K562 (cell line): Measurements from ENCODE around the gene SH2D7. TPM values are rescaled to one million over a fixed set of nuclear protein-coding genes. Genes with fewer than 3 reads are reported as not detected.
A peak's percentile ranks its signal among the peaks of the same experiment; 100 is the strongest.

Experiments used
- ADNP ChIP-seq: fragments of 200-800 bp; sonication (Bioruptor generic); IDR thresholded peaks from 2 replicates; pipeline ENCODE4 v1.6.1; 2016; ENCODE audit warnings: missing genetic modification characterization, missing compliant biosample characterization
- BCOR ChIP-seq: fragments of 450-650 bp; IDR thresholded peaks from 2 replicates; pipeline ENCODE4 v1.6.1; 2016
- CEBPG ChIP-seq, 3 experiments: fragments of 200-800 bp in 1 of 3; sonication (Bioruptor generic) in 1 of 3; sonication (generic) in 1 of 3; formaldehyde crosslinking in 1 of 3; IDR thresholded peaks in 2 of 3; conservative IDR thresholded peaks in 1 of 3; 2 replicates each; pipeline versions ENCODE4 v1.6.1 to v1.8.0; 2016 to 2022; ENCODE audit warnings: missing compliant biosample characterization in 2 of 3, missing genetic modification characterization in 2 of 3, mild to moderate bottlenecking in 1 of 3, missing genetic modification reagents in 1 of 3
- GMEB1 ChIP-seq: fragments of 250-450 bp; sonication (Bioruptor Pico); IDR thresholded peaks from 2 replicates; pipeline ENCODE4 v1.4.0; 2020; ENCODE audit warnings: mild to moderate bottlenecking
- NCOA6 ChIP-seq: fragments of 450-650 bp; IDR thresholded peaks from 2 replicates; pipeline ENCODE4 v1.6.1; 2017; ENCODE audit warnings: mild to moderate bottlenecking
- RBBP5 ChIP-seq: fragments of 200-600 bp; sonication (generic); IDR thresholded peaks from 2 replicates; pipeline ENCODE4 v1.6.1; 2012; ENCODE audit warnings: borderline replicate concordance, mild to moderate bottlenecking, low read length, control low read depth, inconsistent platforms; ENCODE audit not compliant: insufficient read depth, poor library complexity, severe bottlenecking
- SAFB ChIP-seq: fragments of 200-400 bp; formaldehyde crosslinking; IDR thresholded peaks from 2 replicates; pipeline ENCODE4 v1.6.1; 2017; ENCODE audit warnings: low read depth, low read length, borderline replicate concordance
- TEAD1 ChIP-seq, 2 experiments: fragments of 450-650 bp in 1 of 2; sonication (generic) in 1 of 2; formaldehyde crosslinking; IDR thresholded peaks; 2 replicates each; pipeline versions ENCODE4 v1.4.0 to v1.8.0; 2020 to 2022; ENCODE audit warnings: mild to moderate bottlenecking in 2 of 2, missing genetic modification reagents in 1 of 2
- TRIM28 ChIP-seq: fragments of 450-650 bp; IDR thresholded peaks from 2 replicates; pipeline ENCODE4 v1.6.1; 2017
- ZNF143 ChIP-seq: sonication (generic); formaldehyde crosslinking; IDR thresholded peaks from 2 replicates; pipeline ENCODE4 v1.9.0; 2022; ENCODE audit warnings: mild to moderate bottlenecking, missing genetic modification reagents
- ZNF668 ChIP-seq: fragments of 250-450 bp; sonication (Bioruptor Pico); IDR thresholded peaks from 2 replicates; pipeline ENCODE4 v1.8.0; 2022; ENCODE audit warnings: mild to moderate bottlenecking, inconsistent platforms
- polyA plus RNA-seq, 8 experiments: library from polyadenylated mRNA; depleted of rRNA in 4 of 8; stranded (reverse) in 5 of 8; unstranded in 3 of 8; fragments of >200 nt; fragmentation: Nextera tagmentation in 2 of 8; fragmentation: Illumina TruSeq in 1 of 8; extraction: Ambion mirVana in 2 of 8; extraction: Trizol in 1 of 8; gene quantifications; 2 replicates each; pipeline versions ENCODE4 v1.2.1 to v1.2.3, GENCODE V29; 2011 to 2014; ENCODE audit warnings: inconsistent platforms in 1 of 8, missing spikeins in 1 of 8
- total RNA-seq, 7 experiments: library from RNA; depleted of rRNA in 6 of 7; stranded (reverse); fragments of >200 nt in 6 of 7; fragmentation: Illumina TruSeq in 2 of 7; extraction: Trizol in 2 of 7; gene quantifications; 2 replicates each; pipeline versions ENCODE4 v1.2.1 to v1.2.3, GENCODE V29; 2011 to 2021; ENCODE audit warnings: low replicate concordance in 1 of 7
- TF ChIP-seq, protein P1 (sequence below), 2 experiments: fragments of 450-650 bp in 1 of 2; sonication (generic) in 1 of 2; formaldehyde crosslinking in 1 of 2; IDR thresholded peaks; 2 replicates each; pipeline versions ENCODE4 v1.7.1 to v1.9.0; 2016 to 2022; ENCODE audit warnings: inconsistent platforms in 1 of 2, mild to moderate bottlenecking in 1 of 2, missing genetic modification reagents in 1 of 2
- TF ChIP-seq, protein P2 (sequence below): IDR thresholded peaks from 2 replicates; pipeline ENCODE4 v1.6.1; 2011; ENCODE audit warnings: borderline replicate concordance, low read depth, mild to moderate bottlenecking, moderate library complexity, low read length; ENCODE audit not compliant: insufficient read depth, poor library complexity, severe bottlenecking

The SH2D7 gene
- total and polyA plus RNA-seq, 9 of the 15 experiments (the other 6 are each of a cell fraction or from before 2014, with no cell fraction given) = not detected

DNA sequence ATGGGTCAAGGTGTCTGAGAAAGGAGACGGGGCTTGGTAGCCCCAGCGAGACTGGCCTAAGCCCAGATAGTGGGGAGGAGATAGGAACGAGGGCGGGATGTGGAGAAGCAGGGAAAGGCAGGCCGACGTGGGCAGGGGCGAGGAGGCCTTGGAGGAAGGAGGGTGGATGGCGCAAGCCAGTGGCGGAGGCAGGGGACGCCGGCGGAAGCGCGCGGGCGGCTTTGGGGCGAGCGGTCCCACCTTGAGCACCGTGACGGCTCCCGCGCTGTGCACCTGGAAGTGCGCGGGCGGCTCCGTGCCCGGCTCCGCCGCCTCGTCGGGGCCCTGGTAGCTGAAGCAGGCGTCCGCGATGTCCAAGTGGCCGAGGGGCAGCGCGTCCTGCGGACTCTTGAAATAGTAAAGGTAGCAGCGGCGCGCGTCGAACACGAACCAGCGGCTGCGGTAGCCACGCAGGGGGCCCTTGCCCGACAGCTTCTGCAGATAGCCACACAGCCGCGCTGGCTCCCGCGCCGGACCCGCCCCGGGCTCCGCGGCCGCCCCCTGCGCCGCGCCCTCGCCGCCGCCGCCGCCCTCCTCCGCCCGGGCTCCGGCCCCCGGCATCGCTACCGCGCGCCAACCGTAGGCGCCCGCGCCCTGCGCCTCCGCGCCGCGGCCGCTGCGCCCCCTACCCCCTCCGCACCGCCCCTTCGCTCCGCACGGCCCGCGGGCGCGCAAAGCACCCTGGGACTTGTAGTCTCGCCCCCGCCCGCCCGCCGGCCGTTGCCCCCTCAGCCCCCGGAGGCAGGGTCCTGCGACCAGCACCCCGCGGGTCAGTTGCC is 15.1 kb upstream of the SH2D7 start, which contains the start of gene TBC1D2B (continued):
- TF ChIP-seq, protein P1, sequence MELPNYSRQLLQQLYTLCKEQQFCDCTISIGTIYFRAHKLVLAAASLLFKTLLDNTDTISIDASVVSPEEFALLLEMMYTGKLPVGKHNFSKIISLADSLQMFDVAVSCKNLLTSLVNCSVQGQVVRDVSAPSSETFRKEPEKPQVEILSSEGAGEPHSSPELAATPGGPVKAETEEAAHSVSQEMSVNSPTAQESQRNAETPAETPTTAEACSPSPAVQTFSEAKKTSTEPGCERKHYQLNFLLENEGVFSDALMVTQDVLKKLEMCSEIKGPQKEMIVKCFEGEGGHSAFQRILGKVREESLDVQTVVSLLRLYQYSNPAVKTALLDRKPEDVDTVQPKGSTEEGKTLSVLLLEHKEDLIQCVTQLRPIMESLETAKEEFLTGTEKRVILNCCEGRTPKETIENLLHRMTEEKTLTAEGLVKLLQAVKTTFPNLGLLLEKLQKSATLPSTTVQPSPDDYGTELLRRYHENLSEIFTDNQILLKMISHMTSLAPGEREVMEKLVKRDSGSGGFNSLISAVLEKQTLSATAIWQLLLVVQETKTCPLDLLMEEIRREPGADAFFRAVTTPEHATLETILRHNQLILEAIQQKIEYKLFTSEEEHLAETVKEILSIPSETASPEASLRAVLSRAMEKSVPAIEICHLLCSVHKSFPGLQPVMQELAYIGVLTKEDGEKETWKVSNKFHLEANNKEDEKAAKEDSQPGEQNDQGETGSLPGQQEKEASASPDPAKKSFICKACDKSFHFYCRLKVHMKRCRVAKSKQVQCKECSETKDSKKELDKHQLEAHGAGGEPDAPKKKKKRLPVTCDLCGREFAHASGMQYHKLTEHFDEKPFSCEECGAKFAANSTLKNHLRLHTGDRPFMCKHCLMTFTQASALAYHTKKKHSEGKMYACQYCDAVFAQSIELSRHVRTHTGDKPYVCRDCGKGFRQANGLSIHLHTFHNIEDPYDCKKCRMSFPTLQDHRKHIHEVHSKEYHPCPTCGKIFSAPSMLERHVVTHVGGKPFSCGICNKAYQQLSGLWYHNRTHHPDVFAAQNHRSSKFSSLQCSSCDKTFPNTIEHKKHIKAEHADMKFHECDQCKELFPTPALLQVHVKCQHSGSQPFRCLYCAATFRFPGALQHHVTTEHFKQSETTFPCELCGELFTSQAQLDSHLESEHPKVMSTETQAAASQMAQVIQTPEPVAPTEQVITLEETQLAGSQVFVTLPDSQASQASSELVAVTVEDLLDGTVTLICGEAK (IDR thresholded peaks at IDR 0.05) = peak; percentile 46
- TF ChIP-seq, protein P1 (CRISPR knock-in tag; IDR thresholded peaks at IDR 0.05) = no peak
- peak; percentile 83 for TF ChIP-seq RBBP5
- TF ChIP-seq ZNF668 (CRISPR knock-in tag) = no peak
- peak in 1 of 2 experiments; percentile 55; a peak in 1 of 4 replicates for TF ChIP-seq TEAD1 (CRISPR knock-in tag; IDR thresholded peaks at IDR 0.05)
- no peak for TF ChIP-seq ADNP
- peak; percentile 38; the same call in 1 of the 2 replicates for TF ChIP-seq CEBPG (CRISPR knock-in tag; IDR thresholded peaks at IDR 0.05)
- TF ChIP-seq CEBPG (tag; conservative IDR thresholded peaks at IDR 0.05 in 1 of 2, IDR thresholded peaks at IDR 0.05 in 1 of 2) = no peak
- no peak for TF ChIP-seq SAFB
- peak; percentile 77 for TF ChIP-seq ZNF143 (CRISPR knock-in tag)
- TF ChIP-seq, protein P2, sequence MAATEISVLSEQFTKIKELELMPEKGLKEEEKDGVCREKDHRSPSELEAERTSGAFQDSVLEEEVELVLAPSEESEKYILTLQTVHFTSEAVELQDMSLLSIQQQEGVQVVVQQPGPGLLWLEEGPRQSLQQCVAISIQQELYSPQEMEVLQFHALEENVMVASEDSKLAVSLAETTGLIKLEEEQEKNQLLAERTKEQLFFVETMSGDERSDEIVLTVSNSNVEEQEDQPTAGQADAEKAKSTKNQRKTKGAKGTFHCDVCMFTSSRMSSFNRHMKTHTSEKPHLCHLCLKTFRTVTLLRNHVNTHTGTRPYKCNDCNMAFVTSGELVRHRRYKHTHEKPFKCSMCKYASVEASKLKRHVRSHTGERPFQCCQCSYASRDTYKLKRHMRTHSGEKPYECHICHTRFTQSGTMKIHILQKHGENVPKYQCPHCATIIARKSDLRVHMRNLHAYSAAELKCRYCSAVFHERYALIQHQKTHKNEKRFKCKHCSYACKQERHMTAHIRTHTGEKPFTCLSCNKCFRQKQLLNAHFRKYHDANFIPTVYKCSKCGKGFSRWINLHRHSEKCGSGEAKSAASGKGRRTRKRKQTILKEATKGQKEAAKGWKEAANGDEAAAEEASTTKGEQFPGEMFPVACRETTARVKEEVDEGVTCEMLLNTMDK = peak; percentile 25
- no peak for TF ChIP-seq TRIM28
- 0 out of 2 replicates have a peak, but pooled peaks have one; percentile 8 for TF ChIP-seq BCOR
- TF ChIP-seq NCOA6 = peak; percentile 83
- TF ChIP-seq GMEB1 (CRISPR knock-in tag) = peak; percentile 81
